SU-DHL-6 (cell line): ENCODE measurements around the gene DNAJC28.

Experiments
- H2AFZ ChIP-seq: fragments of 200-600 bp; sonication (generic); 2 replicates; pipeline ENCODE4 v1.6.1; 2014; ENCODE audit warnings: low read depth, mild to moderate bottlenecking, moderate library complexity, mixed read lengths, antibody characterized with exemption, low read length; ENCODE audit not compliant: severe bottlenecking
- H3F3A ChIP-seq: fragments of 200-600 bp; shearing (Covaris generic); 2 replicates; pipeline ENCODE4 v1.6.0; 2016; ENCODE audit warnings: antibody characterized with exemption, mild to moderate bottlenecking; ENCODE audit not compliant: insufficient read depth
- H3K27ac ChIP-seq: fragments of 200-600 bp; sonication (generic); 2 replicates; pipeline ENCODE4 v1.5.1; 2016; ENCODE audit warnings: low read depth, mild to moderate bottlenecking, low read length, moderate library complexity, mixed read lengths
- H3K27me3 ChIP-seq: fragments of 200-600 bp; sonication (generic), shearing (Covaris generic); 2 replicates; pipeline ENCODE4 v1.6.0; 2014; ENCODE audit warnings: mild to moderate bottlenecking, low read length
- H3K36me3 ChIP-seq: fragments of 200-600 bp; sonication (generic); 2 replicates; pipeline ENCODE4 v1.6.1; 2014; ENCODE audit warnings: mild to moderate bottlenecking, low read length, mixed read lengths
- H3K4me2 ChIP-seq: fragments of 300-600, 200-600 bp; shearing (Covaris generic), sonication (generic); 2 replicates; pipeline ENCODE4 v1.6.0; 2014; ENCODE audit warnings: low read length, low read depth, mild to moderate bottlenecking; ENCODE audit not compliant: poor library complexity, severe bottlenecking
- H3K4me3 ChIP-seq: fragments of 200-600 bp; sonication (generic); 2 replicates; pipeline ENCODE4 v1.5.1; 2014; ENCODE audit warnings: antibody characterized with exemption, low read length, mild to moderate bottlenecking, mixed read lengths; ENCODE audit not compliant: insufficient read depth, poor library complexity, severe bottlenecking
- H3K79me2 ChIP-seq: fragments of 200-600 bp; sonication (generic); 2 replicates; pipeline ENCODE4 v1.6.1; 2014; ENCODE audit warnings: mild to moderate bottlenecking, low read length, moderate library complexity; ENCODE audit not compliant: insufficient read depth
- H3K9ac ChIP-seq: fragments of 200-600 bp; sonication (generic); 2 replicates; pipeline ENCODE4 v1.7.0; 2014; ENCODE audit warnings: mild to moderate bottlenecking, low read length
- H3K9me2 ChIP-seq: fragments of 200-600 bp; sonication (generic); replicated peaks from 2 replicates; pipeline ENCODE4 v1.6.1; 2014; ENCODE audit warnings: low read length; ENCODE audit not compliant: insufficient read depth
- H3K9me3 ChIP-seq: fragments of 200-600 bp; sonication (generic); 2 replicates; pipeline ENCODE4 v1.6.1; 2014; ENCODE audit warnings: low read length, mixed read lengths; ENCODE audit not compliant: insufficient read depth
- H4K20me1 ChIP-seq: fragments of 200-600 bp; sonication (generic); 2 replicates; pipeline ENCODE4 v1.6.1; 2014; ENCODE audit warnings: low read depth, mild to moderate bottlenecking, antibody characterized with exemption, low read length, moderate library complexity, mixed read lengths
- EZH2phosphoT487 ChIP-seq: fragments of 200-600 bp; sonication (generic), shearing (Covaris generic); conservative IDR thresholded peaks from 2 replicates; pipeline ENCODE4 v1.6.1; 2018; ENCODE audit warnings: mild to moderate bottlenecking, antibody characterized with exemption, low read length, moderate library complexity, mixed read lengths
- TF ChIP-seq, protein P1 (sequence below): fragments of 200-600 bp; sonication (generic); IDR thresholded peaks from one replicate; pipeline ENCODE4 v1.5.1; 2017; ENCODE audit warnings: antibody characterized with exemption, mild to moderate bottlenecking, low read length, moderate library complexity; ENCODE audit not compliant: insufficient read depth, poor library complexity, severe bottlenecking

DNAJC28 gene

DNA sequence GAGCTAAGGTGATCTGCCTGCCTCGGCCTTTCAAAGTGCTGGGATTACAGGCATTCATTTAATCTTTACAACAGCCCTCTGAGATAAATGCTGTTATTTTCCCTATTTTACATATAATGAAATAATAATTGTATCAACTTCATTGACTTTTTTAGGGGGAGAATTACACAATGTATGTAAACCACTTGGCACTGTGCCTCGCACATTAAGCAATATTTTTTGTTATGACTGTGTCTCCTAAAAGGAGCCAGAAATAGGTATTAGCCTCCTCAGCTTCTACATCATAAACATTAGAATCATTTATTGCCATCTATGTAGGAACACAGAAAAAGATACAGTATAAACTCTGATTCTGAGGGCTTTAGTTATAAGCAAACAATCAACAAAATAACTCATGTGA lies 1.1 kb upstream of the DNAJC28 start:
- Histone ChIP-seq H3F3A (0 out of 2 replicates have a peak, but pooled peaks cover 4% of the 10 kb centered on the region), H3K79me2 (no peaks in the 10 kb centered on the region), H3K4me2 (no peak overlapping the region), H3K36me3 (no peaks in the 10 kb centered on the region), H3K4me3 (no peak overlapping the region), H3K27me3 (no peaks in the 10 kb centered on the region), H4K20me1 (no peaks in the 10 kb centered on the region), H2AFZ (no peak overlapping the region), H3K9me2 (no peaks in the 10 kb centered on the region), H3K9me3 (no peaks in the 10 kb centered on the region), H3K9ac (no peak overlapping the region), H3K27ac (no peak overlapping the region)
- TF ChIP-seq, protein P1, sequence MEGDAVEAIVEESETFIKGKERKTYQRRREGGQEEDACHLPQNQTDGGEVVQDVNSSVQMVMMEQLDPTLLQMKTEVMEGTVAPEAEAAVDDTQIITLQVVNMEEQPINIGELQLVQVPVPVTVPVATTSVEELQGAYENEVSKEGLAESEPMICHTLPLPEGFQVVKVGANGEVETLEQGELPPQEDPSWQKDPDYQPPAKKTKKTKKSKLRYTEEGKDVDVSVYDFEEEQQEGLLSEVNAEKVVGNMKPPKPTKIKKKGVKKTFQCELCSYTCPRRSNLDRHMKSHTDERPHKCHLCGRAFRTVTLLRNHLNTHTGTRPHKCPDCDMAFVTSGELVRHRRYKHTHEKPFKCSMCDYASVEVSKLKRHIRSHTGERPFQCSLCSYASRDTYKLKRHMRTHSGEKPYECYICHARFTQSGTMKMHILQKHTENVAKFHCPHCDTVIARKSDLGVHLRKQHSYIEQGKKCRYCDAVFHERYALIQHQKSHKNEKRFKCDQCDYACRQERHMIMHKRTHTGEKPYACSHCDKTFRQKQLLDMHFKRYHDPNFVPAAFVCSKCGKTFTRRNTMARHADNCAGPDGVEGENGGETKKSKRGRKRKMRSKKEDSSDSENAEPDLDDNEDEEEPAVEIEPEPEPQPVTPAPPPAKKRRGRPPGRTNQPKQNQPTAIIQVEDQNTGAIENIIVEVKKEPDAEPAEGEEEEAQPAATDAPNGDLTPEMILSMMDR, result no peak
- no peak for TF ChIP-seq EZH2phosphoT487

DNA sequence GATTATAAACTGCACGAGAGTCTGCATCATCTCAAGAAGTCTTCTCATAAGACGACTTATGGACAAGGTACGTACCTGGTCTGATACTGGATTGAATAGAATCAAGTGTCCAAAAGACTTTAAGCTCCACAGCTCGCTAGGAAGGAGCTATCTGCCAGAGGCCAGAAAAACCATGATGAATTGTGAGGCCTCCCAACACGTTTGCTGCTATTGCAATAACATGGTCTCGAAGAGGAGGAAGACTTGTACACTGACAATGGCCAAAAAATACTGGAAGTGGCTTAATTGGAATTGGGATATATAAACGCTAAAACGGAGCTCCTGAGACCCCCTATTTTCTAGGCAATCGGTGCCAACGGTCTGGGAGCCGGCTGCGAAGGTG lies 534 bp downstream of the DNAJC28 start:
- Histone ChIP-seq H3K9ac (peak overlapping the region; percentile 57), H3K9me2 (no peaks in the 10 kb centered on the region), H3K36me3 (no peaks in the 10 kb centered on the region), H3K27ac (no peak overlapping the region), H3K27me3 (no peaks in the 10 kb centered on the region), H3K79me2 (no peaks in the 10 kb centered on the region), H2AFZ (peak overlapping the region; percentile 98), H3F3A (no peaks in the 10 kb centered on the region), H3K9me3 (no peaks in the 10 kb centered on the region), H3K4me3 (peak overlapping the region; percentile 62), H4K20me1 (no peaks in the 10 kb centered on the region), H3K4me2 (peak overlapping the region; percentile 72)
- TF ChIP-seq EZH2phosphoT487, result no peak
- TF ChIP-seq, protein P1, result no peak

DNA sequence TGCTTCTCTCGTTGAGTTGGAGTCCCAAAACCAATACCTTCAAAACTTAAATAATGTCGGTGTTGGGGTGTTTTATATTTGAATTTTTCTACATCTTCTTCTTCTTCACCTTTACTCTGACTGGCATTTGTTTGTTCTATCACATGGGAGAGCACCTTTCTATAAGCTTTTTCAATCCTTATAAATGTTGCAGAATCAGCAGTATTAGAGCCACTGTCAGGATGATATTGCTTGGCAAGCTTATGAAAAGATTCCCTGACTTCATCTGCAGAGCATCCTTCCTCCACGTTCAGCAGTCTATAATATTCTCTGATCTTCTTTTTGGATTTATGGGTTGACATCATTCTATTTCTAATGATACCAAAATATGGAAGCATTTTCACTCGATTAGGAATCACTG lies 2.6 kb downstream of the DNAJC28 start:
- no peaks in the 10 kb centered on the region for H4K20me1 ChIP-seq
- no peak overlapping the region for H3K27ac ChIP-seq
- no peaks in the 10 kb centered on the region for H3K27me3 ChIP-seq
- no peak overlapping the region for H3K9ac ChIP-seq
- H3K4me3 ChIP-seq, result no peak overlapping the region
- H3K4me2 ChIP-seq, result no peak overlapping the region
- TF ChIP-seq EZH2phosphoT487, result no peak
- TF ChIP-seq, protein P1, result no peak
- H3K9me3 ChIP-seq, result no peaks in the 10 kb centered on the region
- no peaks in the 10 kb centered on the region for H3K36me3 ChIP-seq
- no peaks in the 10 kb centered on the region for H3K79me2 ChIP-seq
- no peak overlapping the region for H2AFZ ChIP-seq
- no peaks in the 10 kb centered on the region for H3K9me2 ChIP-seq
- no peaks in the 10 kb centered on the region for H3F3A ChIP-seq
